SK-N-SH (cell line): ENCODE results near the gene WTIP.

Experiments
- EP300 ChIP-seq, 2 experiments: IDR thresholded peaks; 2 replicates each; pipeline versions ENCODE4 v1.4.0 to v1.6.1; 2012; ENCODE audit warnings: borderline replicate concordance in 1 of 2, low read depth in 1 of 2, low read length in 1 of 2
- FOSL2 ChIP-seq: IDR thresholded peaks from 2 replicates; pipeline ENCODE4 v1.4.0; 2012; ENCODE audit warnings: low read depth, mild to moderate bottlenecking, moderate library complexity, borderline replicate concordance
- RAD21 ChIP-seq: IDR thresholded peaks from 2 replicates; pipeline ENCODE4 v1.6.1; 2012; ENCODE audit warnings: mild to moderate bottlenecking, low read length
- REST ChIP-seq: IDR thresholded peaks from 2 replicates; pipeline ENCODE4 v1.6.1; 2012; ENCODE audit warnings: mild to moderate bottlenecking, low read depth, low read length, moderate library complexity
- SMC3 ChIP-seq: IDR thresholded peaks from 2 replicates; pipeline ENCODE4 v1.6.1; 2012; ENCODE audit warnings: low read depth, low read length, improper control_type of control experiment
- TF ChIP-seq, protein P1 (sequence below): fragments of 200-600 bp; sonication (generic); IDR thresholded peaks from 2 replicates; pipeline ENCODE4 v1.6.1; 2017; ENCODE audit warnings: antibody characterized with exemption, mild to moderate bottlenecking, moderate library complexity
- TF ChIP-seq, protein P2 (sequence below): IDR thresholded peaks from 2 replicates; pipeline ENCODE4 v1.4.0; 2012; ENCODE audit warnings: low read depth
- TF ChIP-seq, protein P3 (sequence below): fragments of 150-350 bp; IDR thresholded peaks from 2 replicates; pipeline ENCODE4 v1.6.1; 2017; ENCODE audit warnings: antibody characterized with exemption, low read length, low read depth, borderline replicate concordance

DNA sequence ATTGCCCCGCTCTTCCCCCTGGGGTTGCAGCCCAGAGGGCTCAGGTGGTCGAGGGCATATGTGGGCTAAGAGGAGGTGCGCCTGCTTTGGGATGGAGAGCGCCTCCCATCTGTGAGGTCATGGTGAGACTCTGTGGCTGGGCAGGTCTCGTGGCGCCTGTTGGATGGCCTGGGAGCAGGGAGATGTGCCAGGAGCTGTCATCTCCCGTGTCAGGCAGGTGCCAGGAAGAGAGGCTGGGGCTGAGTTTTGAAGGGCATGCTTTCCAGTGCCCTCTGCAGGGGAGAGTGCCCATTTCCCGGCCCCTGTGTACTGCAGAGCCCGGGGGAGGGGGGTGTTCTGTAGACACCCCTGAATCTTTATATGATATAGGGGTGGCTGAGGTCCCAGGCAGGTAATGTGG is 2.8 kb downstream of the WTIP start:
- TF ChIP-seq EP300 (IDR thresholded peaks at IDR 0.05; ENCODE audit: borderline replicate concordance in 1 of 2, low read depth in 1 of 2, low read length in 1 of 2) = no peak
- TF ChIP-seq, protein P1, sequence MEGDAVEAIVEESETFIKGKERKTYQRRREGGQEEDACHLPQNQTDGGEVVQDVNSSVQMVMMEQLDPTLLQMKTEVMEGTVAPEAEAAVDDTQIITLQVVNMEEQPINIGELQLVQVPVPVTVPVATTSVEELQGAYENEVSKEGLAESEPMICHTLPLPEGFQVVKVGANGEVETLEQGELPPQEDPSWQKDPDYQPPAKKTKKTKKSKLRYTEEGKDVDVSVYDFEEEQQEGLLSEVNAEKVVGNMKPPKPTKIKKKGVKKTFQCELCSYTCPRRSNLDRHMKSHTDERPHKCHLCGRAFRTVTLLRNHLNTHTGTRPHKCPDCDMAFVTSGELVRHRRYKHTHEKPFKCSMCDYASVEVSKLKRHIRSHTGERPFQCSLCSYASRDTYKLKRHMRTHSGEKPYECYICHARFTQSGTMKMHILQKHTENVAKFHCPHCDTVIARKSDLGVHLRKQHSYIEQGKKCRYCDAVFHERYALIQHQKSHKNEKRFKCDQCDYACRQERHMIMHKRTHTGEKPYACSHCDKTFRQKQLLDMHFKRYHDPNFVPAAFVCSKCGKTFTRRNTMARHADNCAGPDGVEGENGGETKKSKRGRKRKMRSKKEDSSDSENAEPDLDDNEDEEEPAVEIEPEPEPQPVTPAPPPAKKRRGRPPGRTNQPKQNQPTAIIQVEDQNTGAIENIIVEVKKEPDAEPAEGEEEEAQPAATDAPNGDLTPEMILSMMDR = no peak
- TF ChIP-seq RAD21 = no peak
- TF ChIP-seq, protein P2, sequence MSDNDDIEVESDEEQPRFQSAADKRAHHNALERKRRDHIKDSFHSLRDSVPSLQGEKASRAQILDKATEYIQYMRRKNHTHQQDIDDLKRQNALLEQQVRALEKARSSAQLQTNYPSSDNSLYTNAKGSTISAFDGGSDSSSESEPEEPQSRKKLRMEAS = no peak
- no peak for TF ChIP-seq SMC3
- TF ChIP-seq REST = no peak
- TF ChIP-seq FOSL2 = no peak
- TF ChIP-seq, protein P3, sequence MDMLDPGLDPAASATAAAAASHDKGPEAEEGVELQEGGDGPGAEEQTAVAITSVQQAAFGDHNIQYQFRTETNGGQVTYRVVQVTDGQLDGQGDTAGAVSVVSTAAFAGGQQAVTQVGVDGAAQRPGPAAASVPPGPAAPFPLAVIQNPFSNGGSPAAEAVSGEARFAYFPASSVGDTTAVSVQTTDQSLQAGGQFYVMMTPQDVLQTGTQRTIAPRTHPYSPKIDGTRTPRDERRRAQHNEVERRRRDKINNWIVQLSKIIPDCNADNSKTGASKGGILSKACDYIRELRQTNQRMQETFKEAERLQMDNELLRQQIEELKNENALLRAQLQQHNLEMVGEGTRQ = no peak
